Peyer's patch (tissue), 4 donors: ENCODE results near the gene TFDP1. TPM values are rescaled to one million over a fixed set of nuclear protein-coding genes. Genes with fewer than 3 reads are reported as not detected.

Experiments used
- DNase-seq, 3 donors: peaks; one replicate each; pipeline ENCODE4 v3.0.0-alpha.2; 2017 to 2019
- H3K27ac ChIP-seq, 4 donors: fragments of 200-600 bp; sonication (generic); one replicate each; pipeline ENCODE4 v1.5.1; 2016 to 2019
- H3K27me3 ChIP-seq, 2 donors: fragments of 200-600 bp; sonication (generic); one replicate each; pipeline ENCODE4 v1.5.1; 2019
- H3K36me3 ChIP-seq, 3 donors: fragments of 200-600 bp; sonication (generic); one replicate each; pipeline ENCODE4 v1.5.1; 2016 to 2019
- H3K4me1 ChIP-seq, 4 donors: fragments of 200-600 bp; sonication (generic); one replicate each; pipeline ENCODE4 v1.5.1; 2016 to 2019
- H3K4me3 ChIP-seq, 4 donors: fragments of 200-600 bp; sonication (generic); 1 replicate in 3 of 4; 2 replicates in 1 of 4; pipeline ENCODE4 v1.5.1; 2016 to 2019; ENCODE audit warnings: mild to moderate bottlenecking in 1 of 4
- H3K9me3 ChIP-seq, 4 donors: fragments of 200-600 bp; sonication (generic); one replicate each; pipeline ENCODE4 v1.5.1; 2016 to 2019; ENCODE audit warnings: mild to moderate bottlenecking in 1 of 4
- POLR2A ChIP-seq, 2 donors: fragments of 450-650 bp; IDR thresholded peaks; one replicate each; pipeline ENCODE4 v1.5.1; 2017; ENCODE audit warnings: antibody characterized with exemption in 2 of 2, mild to moderate bottlenecking in 2 of 2, moderate library complexity in 2 of 2
- total RNA-seq, 4 donors: library from RNA; depleted of rRNA; stranded (reverse); fragments of >200 nt; gene quantifications; one replicate each; pipeline ENCODE4 v1.1.0, GENCODE V29; 2016
- TF ChIP-seq, protein P1 (sequence below), 6 experiments: fragments of 450-650 bp in 4 of 6; fragments of 200-600 bp in 2 of 6; sonication (generic) in 1 of 6; IDR thresholded peaks; one replicate each; pipeline ENCODE4 v1.5.1; 2017 to 2019; ENCODE audit warnings: antibody characterized with exemption in 6 of 6, mild to moderate bottlenecking in 3 of 6, moderate library complexity in 1 of 6

Gene TFDP1
- total RNA-seq, 4 donors from 2014 or later = 37.0 to 75.1 (median 48.0) TPM

- Histone ChIP-seq H3K27ac (no peak overlapping the region), H3K4me3 (no peak overlapping the region), H3K36me3 (no peaks in the 10 kb centered on the region), H3K4me1 (no peaks in the 10 kb centered on the region), H3K9me3 (no peaks in the 10 kb centered on the region), H3K27me3 (no peaks in the 10 kb centered on the region)
- no peak for TF ChIP-seq POLR2A (IDR thresholded peaks at IDR 0.05)
- TF ChIP-seq, protein P1, sequence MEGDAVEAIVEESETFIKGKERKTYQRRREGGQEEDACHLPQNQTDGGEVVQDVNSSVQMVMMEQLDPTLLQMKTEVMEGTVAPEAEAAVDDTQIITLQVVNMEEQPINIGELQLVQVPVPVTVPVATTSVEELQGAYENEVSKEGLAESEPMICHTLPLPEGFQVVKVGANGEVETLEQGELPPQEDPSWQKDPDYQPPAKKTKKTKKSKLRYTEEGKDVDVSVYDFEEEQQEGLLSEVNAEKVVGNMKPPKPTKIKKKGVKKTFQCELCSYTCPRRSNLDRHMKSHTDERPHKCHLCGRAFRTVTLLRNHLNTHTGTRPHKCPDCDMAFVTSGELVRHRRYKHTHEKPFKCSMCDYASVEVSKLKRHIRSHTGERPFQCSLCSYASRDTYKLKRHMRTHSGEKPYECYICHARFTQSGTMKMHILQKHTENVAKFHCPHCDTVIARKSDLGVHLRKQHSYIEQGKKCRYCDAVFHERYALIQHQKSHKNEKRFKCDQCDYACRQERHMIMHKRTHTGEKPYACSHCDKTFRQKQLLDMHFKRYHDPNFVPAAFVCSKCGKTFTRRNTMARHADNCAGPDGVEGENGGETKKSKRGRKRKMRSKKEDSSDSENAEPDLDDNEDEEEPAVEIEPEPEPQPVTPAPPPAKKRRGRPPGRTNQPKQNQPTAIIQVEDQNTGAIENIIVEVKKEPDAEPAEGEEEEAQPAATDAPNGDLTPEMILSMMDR (IDR thresholded peaks at IDR 0.05) = no peak
- peak in 2 of 3 donors; percentile 13 to 28 for DNase-seq
These were observed 81.7 kb downstream of the TFDP1 start for GRCh38 chr13:113666329-113666670.

DNA sequence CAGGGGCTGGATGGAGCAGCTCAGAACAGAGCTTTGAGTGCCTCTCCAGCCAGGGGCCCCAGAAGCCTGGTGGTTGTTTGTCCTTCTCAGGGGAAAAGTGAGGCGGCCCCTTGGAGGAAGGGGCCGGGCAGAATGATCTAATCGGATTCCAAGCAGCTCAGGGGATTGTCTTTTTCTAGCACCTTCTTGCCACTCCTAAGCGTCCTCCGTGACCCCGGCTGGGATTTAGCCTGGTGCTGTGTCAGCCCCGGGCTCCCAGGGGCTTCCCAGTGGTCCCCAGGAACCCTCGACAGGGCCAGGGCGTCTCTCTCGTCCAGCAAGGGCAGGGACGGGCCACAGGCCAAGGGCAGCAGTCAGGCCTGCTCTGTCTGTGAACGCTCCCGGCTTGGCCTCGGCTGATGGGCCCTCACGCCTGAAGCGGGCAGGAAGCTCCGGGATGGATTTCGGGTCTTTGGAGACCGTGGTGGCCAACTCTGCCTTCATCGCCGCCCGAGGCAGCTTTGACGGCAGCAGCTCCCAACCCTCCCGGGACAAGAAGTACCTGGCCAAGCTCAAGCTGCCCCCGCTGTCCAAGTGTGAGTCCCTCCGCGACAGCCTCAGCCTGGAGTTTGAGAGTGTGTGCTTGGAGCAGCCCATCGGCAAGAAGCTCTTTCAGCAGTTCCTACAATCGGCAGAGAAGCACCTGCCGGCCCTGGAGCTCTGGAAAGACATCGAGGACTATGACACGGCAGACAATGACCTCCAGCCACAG is 82.6 kb downstream of the TFDP1 start, which contains the start of gene GRK1:
Gene GRK1 (plus strand): TSS at position 269 of the 751 bp plus-strand sequence. CDS start 168 bp downstream, at position 437.
- H3K9me3 ChIP-seq = no peaks in the 10 kb centered on the region
- H3K4me1 ChIP-seq = no peaks in the 10 kb centered on the region
- H3K36me3 ChIP-seq = no peaks in the 10 kb centered on the region
- TF ChIP-seq, protein P1 (IDR thresholded peaks at IDR 0.05) = no peak
- no peak for TF ChIP-seq POLR2A (IDR thresholded peaks at IDR 0.05)
- H3K27ac ChIP-seq = no peak within 1 kb of the TSS
- H3K27me3 ChIP-seq = no peaks in the 10 kb centered on the region
- no peak within 1 kb of the TSS for H3K4me3 ChIP-seq
- peak in 2 of 3 donors; percentile 43 for DNase-seq

GRCh38 chr13:113667771-113668490 is 83.4 kb downstream of the TFDP1 start:
- Histone ChIP-seq H3K27ac (no peak overlapping the region), H3K27me3 (no peaks in the 10 kb centered on the region)
- peak in 2 of 3 donors; percentile 37 to 39 for DNase-seq

GRCh38 chr13:113668491-113668971 is 84.0 kb downstream of the TFDP1 start:
- peak in 2 of 3 donors; percentile 38 to 41 for DNase-seq
- TF ChIP-seq POLR2A (IDR thresholded peaks at IDR 0.05) = no peak
- TF ChIP-seq, protein P1 (IDR thresholded peaks at IDR 0.05) = no peak
- Histone ChIP-seq H3K27me3 (no peaks in the 10 kb centered on the region), H3K4me1 (no peaks in the 10 kb centered on the region), H3K27ac (no peak overlapping the region), H3K4me3 (no peak overlapping the region), H3K36me3 (no peaks in the 10 kb centered on the region), H3K9me3 (no peaks in the 10 kb centered on the region)

More at GRCh38 chr13:113667771-113668490, 83.4 kb downstream of the TFDP1 start:
- H3K36me3 ChIP-seq = no peaks in the 10 kb centered on the region
- no peaks in the 10 kb centered on the region for H3K9me3 ChIP-seq
- H3K4me1 ChIP-seq = no peaks in the 10 kb centered on the region
- no peak for TF ChIP-seq POLR2A (IDR thresholded peaks at IDR 0.05)
- TF ChIP-seq, protein P1 (IDR thresholded peaks at IDR 0.05) = no peak
- H3K4me3 ChIP-seq = no peak overlapping the region

DNA sequence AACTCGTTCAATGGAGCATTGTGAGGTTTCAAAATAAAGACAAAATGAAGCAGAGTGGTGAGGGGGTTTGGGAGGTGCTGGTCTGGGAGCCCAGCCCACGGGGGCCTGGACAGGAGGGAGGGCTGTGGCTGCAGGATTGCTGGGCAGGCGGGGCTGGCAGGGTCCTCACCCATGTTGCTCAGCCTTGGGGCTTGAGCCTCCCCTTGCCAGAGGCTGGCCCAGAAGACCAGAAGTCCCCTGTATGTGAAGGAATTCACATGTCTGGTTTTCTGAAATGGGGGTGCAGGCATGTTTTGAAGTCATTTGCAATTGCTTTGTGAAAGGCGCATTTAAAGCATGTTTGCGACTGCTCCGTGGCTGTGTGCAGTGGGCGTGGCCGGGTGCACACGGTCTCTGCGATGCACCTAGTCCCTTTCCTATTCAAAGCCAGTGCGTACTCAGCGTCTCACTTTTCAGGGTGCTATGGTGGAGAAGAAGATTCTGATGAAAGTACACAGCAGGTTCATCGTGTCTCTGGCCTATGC is 84.7 kb downstream of the TFDP1 start:
- Histone ChIP-seq H3K4me3 (no peak overlapping the region), H3K9me3 (no peaks in the 10 kb centered on the region), H3K27me3 (no peaks in the 10 kb centered on the region), H3K36me3 (no peaks in the 10 kb centered on the region), H3K4me1 (no peaks in the 10 kb centered on the region), H3K27ac (no peak overlapping the region)
- DNase-seq = peak in 2 of 3 donors; percentile 30 to 41
- TF ChIP-seq, protein P1 (IDR thresholded peaks at IDR 0.05) = no peak
- no peak for TF ChIP-seq POLR2A (IDR thresholded peaks at IDR 0.05)
